Skeletal muscle satellite cell (primary cell): ENCODE measurements around the gene SLC2A9. TPM values are rescaled to one million over a fixed set of nuclear protein-coding genes. Genes with fewer than 3 reads are reported as not detected.

Source experiments
- H3K27me3 ChIP-seq: 2 replicates; pipeline ENCODE4 v1.7.0; 2013; ENCODE audit warnings: low read length; ENCODE audit not compliant: control insufficient read depth, insufficient read depth
- H3K36me3 ChIP-seq: 2 replicates; pipeline ENCODE4 v1.7.0; 2013; ENCODE audit warnings: mild to moderate bottlenecking, control low read depth, low read length; ENCODE audit not compliant: insufficient read depth
- H3K4me1 ChIP-seq: 2 replicates; pipeline ENCODE4 v1.7.0; 2013; ENCODE audit warnings: low read length; ENCODE audit not compliant: control insufficient read depth, insufficient read depth
- H3K4me2 ChIP-seq: 2 replicates; pipeline ENCODE4 v1.7.0; 2013; ENCODE audit warnings: mild to moderate bottlenecking, low read length
- H3K4me3 ChIP-seq: 2 replicates; pipeline ENCODE4 v1.7.0; 2013; ENCODE audit warnings: low read length
- H3K9ac ChIP-seq: 2 replicates; pipeline ENCODE4 v1.7.0; 2013; ENCODE audit warnings: mild to moderate bottlenecking, low read depth, low read length, moderate library complexity
- H3K9me3 ChIP-seq: replicated peaks from 2 replicates; pipeline ENCODE4 v1.7.0; 2013; ENCODE audit warnings: mild to moderate bottlenecking, control low read depth, low read length
- total RNA-seq: library from RNA; depleted of rRNA; stranded (reverse); fragments of >200 nt; gene quantifications from 2 replicates; pipeline ENCODE4 v1.2.3, GENCODE V29; 2012; rRNA removed

SLC2A9 gene
- total RNA-seq = 1.5 and 1.8 TPM in 2 replicates

DNA sequence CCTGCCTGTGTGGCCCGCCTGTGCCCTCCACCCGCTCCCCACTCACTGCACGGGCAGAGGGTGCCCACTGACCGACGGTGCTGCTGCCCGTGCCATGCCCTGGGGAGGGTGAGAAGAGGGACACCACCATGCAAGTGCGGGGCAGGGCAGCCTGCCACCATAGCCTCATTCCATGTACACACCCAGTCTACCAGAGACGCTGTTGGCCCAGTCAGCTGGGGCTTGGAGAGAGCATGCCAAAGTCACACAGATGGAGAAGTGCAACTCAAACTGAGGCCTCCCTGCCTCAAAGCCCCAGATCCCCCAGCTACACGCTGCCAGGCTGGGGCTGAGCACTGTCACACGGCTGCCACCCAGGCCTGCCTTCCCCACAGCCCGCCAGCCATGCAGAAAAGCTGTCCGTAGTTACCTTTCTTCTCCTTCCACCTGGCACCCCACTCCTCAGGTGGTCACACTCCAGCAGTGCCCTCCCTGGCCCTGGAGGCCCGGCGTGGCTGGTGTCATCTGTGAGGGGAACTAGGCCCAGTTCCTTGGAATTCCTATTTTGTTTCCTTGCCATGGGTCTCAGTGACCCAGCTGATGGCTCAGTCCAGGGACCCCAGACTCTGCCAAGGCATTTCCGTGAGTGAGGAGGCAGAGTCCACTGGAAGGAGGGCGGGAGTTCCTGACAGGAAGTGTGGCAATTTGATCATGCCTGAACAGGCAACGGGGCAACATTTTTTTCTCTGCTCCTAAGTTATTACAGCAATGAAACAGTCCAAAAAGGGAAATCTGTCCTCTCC, at the start of gene SLC2A9:
Gene SLC2A9, minus strand, starts transcription at position 627 of the 782 bp plus-strand sequence. Its CDS starts 68 bp downstream, at position 559.
- Histone ChIP-seq H3K36me3 (no peaks in the 10 kb centered on the region), H3K4me3 (peak within 1 kb of the TSS; percentile 53), H3K9me3 (no peaks in the 10 kb centered on the region), H3K4me1 (peaks cover 22% of the 10 kb centered on the region), H3K9ac (peak within 1 kb of the TSS; percentile 48), H3K4me2 (peak within 1 kb of the TSS; percentile 74), H3K27me3 (peaks cover 13% of the 10 kb centered on the region)

DNA sequence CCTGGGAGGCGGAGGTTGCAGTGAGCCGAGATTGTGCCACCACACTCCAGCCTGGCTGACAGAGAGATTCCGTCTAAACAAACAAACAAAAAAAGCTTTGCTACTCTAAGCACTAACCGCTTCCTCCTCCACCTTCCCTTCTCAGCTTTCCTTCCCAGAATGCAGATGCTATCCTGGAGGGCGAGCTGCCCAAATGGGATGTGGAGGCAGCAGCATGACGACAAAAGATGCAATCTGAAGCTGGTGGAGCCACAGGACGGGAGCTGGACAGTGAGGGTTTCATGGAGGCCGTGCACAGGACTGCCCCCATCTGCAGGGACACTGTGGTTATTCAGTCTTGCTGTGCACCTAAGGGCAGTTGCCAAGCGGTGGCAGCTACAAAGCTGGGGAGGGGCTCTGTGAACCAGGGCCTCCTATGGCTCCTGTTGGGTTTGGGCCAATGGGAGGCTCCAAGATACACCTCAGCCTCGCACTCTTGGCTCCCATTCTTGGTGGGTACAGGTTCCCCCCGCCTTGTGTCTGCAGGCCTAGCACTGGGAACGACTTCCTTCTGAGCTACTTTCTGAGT, 47.9 kb upstream of the SLC2A9 start:
- Histone ChIP-seq H3K9me3 (no peaks in the 10 kb centered on the region), H3K27me3 (no peaks in the 10 kb centered on the region), H3K4me2 (no peak overlapping the region), H3K4me3 (no peak overlapping the region), H3K36me3 (peaks cover 46% of the 10 kb centered on the region), H3K9ac (no peak overlapping the region), H3K4me1 (no peaks in the 10 kb centered on the region)

DNA sequence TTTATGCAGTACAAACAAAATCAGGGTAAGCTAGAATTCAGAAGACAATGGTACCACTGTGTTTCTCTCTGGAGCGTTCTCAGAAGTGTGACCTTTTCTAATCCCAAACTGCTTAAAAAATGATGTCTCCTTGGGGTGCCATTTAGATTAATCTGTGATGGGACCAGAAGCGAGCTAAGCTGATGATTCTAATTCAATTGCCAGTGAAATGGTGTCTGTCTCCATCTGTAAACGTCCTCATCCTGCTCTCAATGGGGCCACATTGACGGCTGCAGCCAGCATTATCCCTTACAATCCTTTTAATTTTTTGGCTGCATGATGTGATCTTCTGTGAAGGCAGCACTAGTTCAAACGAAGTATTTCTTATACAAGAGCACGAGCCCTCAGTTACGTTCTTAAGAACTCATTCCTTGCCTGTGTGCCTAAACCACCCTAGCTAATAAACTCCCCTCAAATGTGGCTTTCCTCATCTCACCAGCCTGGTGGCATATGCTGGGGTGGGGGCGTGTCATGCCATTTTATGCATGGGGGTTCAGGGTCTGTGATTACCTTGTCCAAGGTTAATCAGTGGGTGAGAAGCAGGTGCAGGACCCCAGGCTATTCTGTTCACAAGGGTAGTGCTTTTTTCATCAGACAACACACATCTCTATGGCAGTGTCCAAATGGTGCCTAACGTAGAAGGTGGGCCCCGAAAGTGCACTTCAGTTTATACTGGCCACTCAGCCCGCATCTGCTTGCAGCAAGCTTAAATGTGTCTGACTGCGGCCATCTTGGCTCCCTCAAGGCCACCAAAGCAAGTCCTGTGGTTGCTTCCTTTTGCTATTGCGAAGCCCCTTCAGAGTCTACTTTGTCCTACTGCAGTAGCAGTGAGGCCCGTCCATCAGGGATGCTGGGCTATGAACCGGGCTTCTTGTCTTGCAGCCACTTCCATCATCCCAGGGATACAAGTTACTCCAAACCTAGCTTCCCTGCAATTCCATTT, 45.7 kb upstream of the SLC2A9 start:
- Histone ChIP-seq H3K27me3 (no peaks in the 10 kb centered on the region), H3K36me3 (peaks cover 24% of the 10 kb centered on the region), H3K4me3 (no peak overlapping the region), H3K9me3 (no peaks in the 10 kb centered on the region), H3K4me1 (peaks cover 3% of the 10 kb centered on the region), H3K4me2 (no peak overlapping the region), H3K9ac (no peak overlapping the region)

DNA sequence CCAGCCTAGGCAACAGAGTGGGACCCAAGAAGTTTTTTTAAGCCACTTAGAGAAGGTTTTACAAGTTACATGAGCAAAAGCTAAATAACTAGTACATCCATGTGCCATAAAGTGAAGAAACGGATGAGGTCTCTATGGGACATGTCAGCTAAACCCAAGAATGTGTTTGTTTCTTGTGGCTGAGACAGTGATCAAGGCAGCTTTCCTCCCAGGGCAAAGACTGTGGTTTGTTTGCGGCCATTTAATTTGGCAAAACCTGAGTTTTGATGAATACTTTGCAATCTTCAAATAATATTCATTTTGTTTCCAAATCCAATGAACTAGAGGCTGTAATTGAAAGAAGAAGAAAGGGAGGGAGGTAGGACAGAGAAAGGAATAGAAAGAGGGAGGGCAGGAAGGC, 44.9 kb upstream of the SLC2A9 start:
- no peaks in the 10 kb centered on the region for H3K27me3 ChIP-seq
- H3K9me3 ChIP-seq = no peaks in the 10 kb centered on the region
- no peak overlapping the region for H3K4me3 ChIP-seq
- no peak overlapping the region for H3K9ac ChIP-seq
- no peak overlapping the region for H3K4me2 ChIP-seq
- peaks cover 21% of the 10 kb centered on the region for H3K36me3 ChIP-seq
- peaks cover 6% of the 10 kb centered on the region for H3K4me1 ChIP-seq

DNA sequence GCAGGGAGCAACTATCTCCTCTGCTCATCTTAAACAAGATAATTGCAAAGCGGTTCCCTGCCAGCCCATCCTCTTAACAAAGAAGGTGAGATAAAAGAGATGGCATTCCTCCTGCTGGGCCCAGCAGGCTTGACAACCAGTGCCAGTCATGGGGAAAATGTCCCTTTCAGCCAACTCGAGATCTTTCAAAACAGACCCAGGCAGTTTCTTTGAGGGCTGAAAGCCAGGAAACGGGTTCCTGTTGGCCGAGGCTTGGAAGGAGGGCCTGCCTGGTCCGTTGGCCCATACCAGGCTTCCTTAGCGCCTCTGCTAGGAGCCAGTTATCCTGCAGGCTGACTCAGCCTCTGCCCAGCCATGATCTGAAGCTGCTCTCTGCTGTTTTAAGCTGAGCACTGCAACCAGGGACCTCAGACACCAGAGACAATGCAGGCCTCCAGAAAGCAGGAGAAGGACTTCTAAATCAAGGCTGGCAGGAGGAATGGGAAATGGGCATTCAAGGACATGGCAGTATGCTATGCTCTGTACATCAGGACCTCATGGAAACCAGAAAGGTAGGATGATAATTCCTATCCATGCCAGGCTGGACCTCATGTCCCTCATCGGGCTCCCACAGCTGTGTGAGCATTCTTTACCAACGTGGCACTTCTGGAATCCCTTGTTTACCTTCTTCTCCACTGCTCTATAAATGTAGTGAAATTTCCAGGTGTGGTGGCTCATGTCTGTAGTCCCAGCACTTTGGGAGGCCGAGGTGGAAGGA, 42.4 kb upstream of the SLC2A9 start:
- peaks cover 11% of the 10 kb centered on the region for H3K36me3 ChIP-seq

DNA sequence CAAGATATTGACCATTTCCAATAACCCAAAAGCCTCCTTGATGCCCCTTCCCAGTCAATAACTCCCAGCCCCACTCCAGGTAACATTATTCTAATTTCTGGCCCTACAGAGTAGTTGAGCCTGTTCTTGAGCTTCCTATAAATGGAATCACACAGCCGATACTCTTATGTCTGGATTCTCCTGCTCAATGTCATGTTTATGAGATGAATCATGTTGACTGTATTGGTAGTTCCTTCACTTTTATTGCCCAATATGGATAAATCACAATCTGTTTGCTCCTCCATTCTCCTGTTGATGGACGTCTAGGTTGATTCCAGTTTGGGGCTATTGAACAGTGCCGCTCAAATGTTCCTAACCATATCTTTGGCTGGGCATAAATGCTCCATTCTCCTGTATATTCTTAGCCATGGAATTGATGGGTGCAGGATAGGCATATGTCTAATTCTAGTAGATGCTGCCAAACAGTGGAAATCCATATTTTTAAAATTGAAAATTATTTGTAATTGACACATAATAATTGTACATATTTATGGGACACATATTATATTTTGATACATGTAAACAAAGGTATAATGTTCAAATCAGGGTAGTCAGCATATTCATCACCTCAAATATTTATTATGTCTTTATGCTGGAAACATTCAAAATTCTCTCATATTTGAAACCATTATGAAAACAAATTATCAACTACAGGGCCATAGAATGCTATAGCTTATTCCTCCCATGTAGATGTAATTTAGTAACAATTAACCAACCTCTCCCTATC, 40.5 kb upstream of the SLC2A9 start:
- Histone ChIP-seq H3K4me1 (peaks cover 6% of the 10 kb centered on the region), H3K4me3 (no peak overlapping the region), H3K36me3 (no peaks in the 10 kb centered on the region), H3K9ac (no peak overlapping the region), H3K4me2 (no peak overlapping the region), H3K9me3 (no peaks in the 10 kb centered on the region), H3K27me3 (no peaks in the 10 kb centered on the region)

More for the DNA sequence above, 42.4 kb upstream of the SLC2A9 start:
- Histone ChIP-seq H3K9me3 (no peaks in the 10 kb centered on the region), H3K4me3 (no peak overlapping the region), H3K4me2 (no peak overlapping the region), H3K9ac (no peak overlapping the region), H3K27me3 (no peaks in the 10 kb centered on the region), H3K4me1 (peaks cover 6% of the 10 kb centered on the region)

DNA sequence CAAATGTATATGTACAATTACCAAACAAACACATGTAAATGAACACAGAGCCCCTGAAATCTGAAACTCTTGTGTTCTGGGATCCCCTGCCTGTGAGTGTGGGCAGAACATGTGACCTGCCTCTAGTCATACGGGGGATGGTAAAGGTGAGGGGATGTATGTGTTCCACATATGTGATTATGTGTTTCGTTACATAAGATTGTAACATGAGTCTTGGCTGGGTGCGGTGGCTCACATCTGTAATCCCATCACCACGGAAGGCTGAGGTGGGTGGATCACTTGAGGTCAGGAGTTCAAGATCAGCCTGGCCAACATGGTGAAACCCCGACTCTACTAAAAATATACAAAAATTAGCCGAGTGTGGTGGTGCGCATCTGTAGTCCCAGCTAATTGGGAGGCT, 37.1 kb upstream of the SLC2A9 start:
- Histone ChIP-seq H3K4me1 (peaks cover 3% of the 10 kb centered on the region), H3K9me3 (no peaks in the 10 kb centered on the region), H3K9ac (no peak overlapping the region), H3K4me3 (no peak overlapping the region), H3K36me3 (no peaks in the 10 kb centered on the region), H3K4me2 (no peak overlapping the region), H3K27me3 (no peaks in the 10 kb centered on the region)

DNA sequence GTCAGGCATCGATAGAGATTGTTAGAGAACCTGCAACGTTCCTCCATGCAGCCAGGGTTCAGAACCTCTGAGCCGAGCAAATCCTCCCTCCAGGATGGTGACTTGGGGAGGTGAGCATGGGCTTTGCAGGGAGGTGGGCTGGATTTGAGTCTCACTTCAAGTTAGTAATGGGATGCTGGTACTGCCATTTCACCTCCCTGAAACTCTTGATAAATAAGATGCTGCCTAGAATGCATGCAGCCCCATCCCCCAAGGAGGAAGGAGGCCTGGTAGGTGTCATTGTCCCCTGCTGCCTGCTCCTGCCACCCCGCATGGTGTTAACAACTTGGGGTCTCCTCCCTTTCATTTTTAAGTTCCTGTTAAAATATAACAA, 35.7 kb upstream of the SLC2A9 start:
- H3K4me2 ChIP-seq = no peak overlapping the region
- H3K4me3 ChIP-seq = no peak overlapping the region
- H3K9ac ChIP-seq = no peak overlapping the region
- H3K36me3 ChIP-seq = no peaks in the 10 kb centered on the region
- peaks cover 3% of the 10 kb centered on the region for H3K4me1 ChIP-seq
- peaks cover 3% of the 10 kb centered on the region for H3K27me3 ChIP-seq
- no peaks in the 10 kb centered on the region for H3K9me3 ChIP-seq

DNA sequence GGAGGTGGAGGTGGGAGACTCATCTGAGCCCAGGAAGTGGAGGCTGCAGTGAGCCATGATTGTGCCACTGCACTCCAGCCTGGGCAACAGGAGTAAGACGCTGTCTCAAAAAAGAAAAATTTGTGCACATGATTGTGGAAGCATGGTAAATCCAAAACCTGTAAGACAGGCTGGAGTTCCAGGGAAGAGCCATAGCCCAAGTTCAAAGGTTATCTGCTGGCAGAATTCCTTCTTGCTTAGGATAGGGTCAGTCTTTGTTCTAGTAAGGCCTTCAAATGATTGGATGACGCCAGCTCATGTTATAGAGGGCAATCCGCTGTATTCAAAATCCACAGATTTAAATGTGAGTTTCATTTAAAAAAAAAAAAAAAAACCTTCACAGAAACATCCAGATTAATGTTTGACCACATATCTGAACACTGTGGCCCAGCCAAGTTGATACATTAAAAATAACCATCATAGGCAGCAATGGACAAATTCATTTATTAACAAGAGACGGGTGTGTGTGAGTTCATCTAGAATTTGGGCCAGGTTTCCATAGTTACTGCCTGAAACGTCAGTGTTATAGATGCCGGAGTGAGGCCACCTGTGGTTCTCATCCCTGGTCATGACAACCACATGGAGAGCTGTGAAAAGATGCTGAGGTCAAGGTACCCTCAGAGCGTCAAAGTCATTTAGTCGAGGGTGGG, 35.2 kb upstream of the SLC2A9 start:
- Histone ChIP-seq H3K9ac (no peak overlapping the region), H3K4me2 (no peak overlapping the region), H3K4me3 (no peak overlapping the region), H3K36me3 (no peaks in the 10 kb centered on the region), H3K9me3 (no peaks in the 10 kb centered on the region), H3K4me1 (no peaks in the 10 kb centered on the region), H3K27me3 (peaks cover 3% of the 10 kb centered on the region)

DNA sequence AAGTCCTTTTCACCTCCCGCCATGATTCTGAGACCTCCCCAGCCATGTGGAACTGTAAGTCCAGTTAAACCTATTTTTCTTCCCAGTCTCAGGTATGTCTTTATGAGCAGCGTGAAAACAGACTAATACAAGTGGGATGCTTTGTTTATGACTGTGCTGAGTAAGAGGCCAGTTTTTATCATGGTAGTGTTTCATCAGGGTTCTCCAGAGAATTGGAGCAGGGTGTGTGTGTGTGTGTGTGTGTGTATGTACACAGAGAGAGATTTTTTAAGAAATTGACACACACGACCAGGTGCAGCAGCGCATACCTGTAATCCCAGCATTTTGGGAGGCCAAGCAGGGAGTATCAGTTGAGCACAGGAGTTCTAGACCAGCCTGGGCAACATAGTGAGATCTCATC, 34.6 kb upstream of the SLC2A9 start:
- Histone ChIP-seq H3K27me3 (peaks cover 3% of the 10 kb centered on the region), H3K4me3 (no peak overlapping the region), H3K36me3 (no peaks in the 10 kb centered on the region), H3K4me1 (no peaks in the 10 kb centered on the region), H3K9me3 (no peaks in the 10 kb centered on the region), H3K9ac (no peak overlapping the region), H3K4me2 (no peak overlapping the region)
